Small intestine (tissue), 7 donors: ENCODE measurements around the gene ENTPD5. TPM values are rescaled to one million over a fixed set of nuclear protein-coding genes. Genes with fewer than 3 reads are reported as not detected.
"Not testable (repeated sequence)": the region's sequence is repeated elsewhere in the genome, so short reads cannot be mapped to it uniquely, and the experiment has no call there.

Experiments used
- DNase-seq, 2 donors: peaks; one replicate each; pipeline versions ENCODE4 v3.0.0 to v3.0.0-alpha.2; 2013
- FAIRE-seq: peaks from 2 replicates; lab custom pipeline; 2012; peaks lifted over from hg19 to GRCh38; lab: Jason Lieb, UNC
- H3K27ac ChIP-seq, 3 donors: one replicate each; pipeline ENCODE4 v1.5.1; 2013; ENCODE audit warnings: low read length in 2 of 3, mild to moderate bottlenecking in 2 of 3, control low read depth in 1 of 3, inconsistent platforms in 1 of 3, low read depth in 1 of 3, moderate library complexity in 1 of 3
- H3K27me3 ChIP-seq, 3 donors: one replicate each; pipeline ENCODE4 v1.6.1; 2013; ENCODE audit warnings: low read length in 3 of 3, inconsistent platforms in 1 of 3; ENCODE audit not compliant: control insufficient read depth in 3 of 3, insufficient read depth in 3 of 3
- H3K36me3 ChIP-seq, 3 donors: one replicate each; pipeline ENCODE4 v1.6.1; 2013; ENCODE audit warnings: low read length in 3 of 3, inconsistent platforms in 1 of 3, low read depth in 1 of 3, mild to moderate bottlenecking in 1 of 3, moderate library complexity in 1 of 3; ENCODE audit not compliant: control insufficient read depth in 3 of 3, insufficient read depth in 2 of 3
- H3K4me1 ChIP-seq, 3 donors: one replicate each; pipeline ENCODE4 v1.6.1; 2013; ENCODE audit warnings: low read length in 2 of 3, inconsistent platforms in 1 of 3, low read depth in 1 of 3, mild to moderate bottlenecking in 1 of 3, moderate library complexity in 1 of 3; ENCODE audit not compliant: control insufficient read depth in 3 of 3, insufficient read depth in 2 of 3
- H3K4me3 ChIP-seq, 3 donors: one replicate each; pipeline ENCODE4 v1.5.1; 2013; ENCODE audit warnings: low read length in 3 of 3, control low read depth in 1 of 3, inconsistent platforms in 1 of 3, low read depth in 1 of 3, mild to moderate bottlenecking in 1 of 3, moderate library complexity in 1 of 3
- H3K9me3 ChIP-seq, 2 donors: one replicate each; pipeline ENCODE4 v1.6.1; 2013; ENCODE audit warnings: low read depth in 1 of 2, low read length in 1 of 2; ENCODE audit not compliant: control insufficient read depth in 2 of 2, insufficient read depth in 1 of 2
- WGBS, 3 donors: extraction: QIAGEN DNeasy Blood & Tissue Kit; methylation state at CpG; one replicate each; pipeline ENCODE4 v1.1.7; 2013; 5-methylcytosine and 5-hydroxymethylcytosine counted together
- polyA plus RNA-seq, 4 donors: library from polyadenylated mRNA; stranded (reverse) in 3 of 4; unstranded in 1 of 4; fragments of 200-250 nt in 3 of 4; fragments of 120-200 nt in 1 of 4; gene quantifications; one replicate each; pipeline versions ENCODE4 v1.2.1 to v1.2.3, GENCODE V29; 2013
- donor health status: healthy with polysubstance abuse.
- donor health status: control.
- donor health status: control.
- donor health status: Bipolar disorder and iron deficiency.
- donor health status: healthy.

Gene ENTPD5
- polyA plus RNA-seq, 4 donors, result 17.4 to 85.8 (median 31.1) TPM

- DNase-seq (peak in 1 of 2 donors; percentile 60), FAIRE-seq (no peak)
- Histone ChIP-seq H3K27me3 (no peaks in the 10 kb centered on the region), H3K36me3 (no peaks in the 10 kb centered on the region), H3K27ac (peak overlapping the region; percentile 97 to 100 (median 97)), H3K9me3 (no peaks in the 10 kb centered on the region), H3K4me1 (peaks cover 3 to 9% (median 4%) of the 10 kb centered on the region in 3 donors), H3K4me3 (peak overlapping the region; percentile 69 to 88 (median 85))
- whole genome bisulfite sequencing, 3 donors, result 1 to 6% (median 1%) methylated on average over 8 of the region's 8 CpGs
These were observed 908 bp downstream of the ENTPD5 start for GRCh38 chr14:74018174-74018585.

GRCh38 chr14:74015963-74016362 is 3.1 kb downstream of the ENTPD5 start:
- Histone ChIP-seq H3K27me3 (no peaks in the 10 kb centered on the region), H3K4me3 (no peak overlapping the region), H3K36me3 (peaks cover 0 to 5% (median 2%) of the 10 kb centered on the region in 3 donors), H3K9me3 (no peaks in the 10 kb centered on the region), H3K27ac (no peak overlapping the region), H3K4me1 (peaks cover 3 to 9% (median 4%) of the 10 kb centered on the region in 3 donors)
- FAIRE-seq (no peak), DNase-seq (no peak)

- H3K27me3 ChIP-seq, result no peaks in the 10 kb centered on the region
- H3K36me3 ChIP-seq, result peaks cover 0 to 7% (median 2%) of the 10 kb centered on the region in 3 donors
- FAIRE-seq (no peak), DNase-seq (no peak)
- H3K4me3 ChIP-seq, result no peak overlapping the region
- H3K9me3 ChIP-seq, result no peaks in the 10 kb centered on the region
- H3K27ac ChIP-seq, result no peak overlapping the region
- H3K4me1 ChIP-seq, result peaks cover 3 to 9% (median 4%) of the 10 kb centered on the region in 3 donors
- WGBS, 3 donors, result 78 to 89% (median 82%) methylated on average over 3 of the region's 3 CpGs
These were observed 3.9 kb downstream of the ENTPD5 start for GRCh38 chr14:74015176-74015575.

DNA sequence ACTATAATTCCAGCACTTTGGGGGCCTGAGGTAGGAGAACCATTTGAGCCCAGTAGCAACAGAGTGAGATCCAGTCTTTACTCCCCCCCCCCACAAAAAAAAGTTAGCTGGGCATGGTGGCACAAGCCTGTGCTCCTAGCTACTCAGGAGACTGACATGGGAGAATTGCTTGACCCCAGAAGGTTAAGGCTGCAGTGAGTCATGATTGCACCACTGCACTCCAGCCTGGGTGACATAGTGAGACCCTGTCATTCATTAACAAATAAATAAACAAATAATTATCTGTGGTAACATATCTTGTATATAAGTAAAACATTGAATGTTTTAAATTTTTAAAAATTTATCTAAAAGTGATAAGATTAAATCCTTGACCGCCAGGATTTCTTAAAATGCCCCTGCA is 4.8 kb downstream of the ENTPD5 start:
- peaks cover 0 to 14% (median 2%) of the 10 kb centered on the region in 3 donors for H3K36me3 ChIP-seq
- H3K9me3 ChIP-seq, result no peaks in the 10 kb centered on the region
- peaks cover 0 to 9% (median 4%) of the 10 kb centered on the region in 3 donors for H3K4me1 ChIP-seq
- peak overlapping the region in 1 of 3 donors; percentile 37 for H3K27ac ChIP-seq
- 24 to 81% (median 58%) methylated on average over 1 of the region's 1 CpG for WGBS, 3 donors
- H3K27me3 ChIP-seq, result no peaks in the 10 kb centered on the region
- no peak overlapping the region for H3K4me3 ChIP-seq
- DNase-seq (peak; percentile 38 to 67), FAIRE-seq (no peak)

GRCh38 chr14:74008843-74009499 is 10.1 kb downstream of the ENTPD5 start:
- Histone ChIP-seq H3K4me3 (no peak overlapping the region), H3K4me1 (peaks cover 0 to 2% (median under 1%) of the 10 kb centered on the region in 3 donors), H3K9me3 (no peaks in the 10 kb centered on the region), H3K27ac (no peak overlapping the region), H3K36me3 (peaks cover 3 to 38% (median 7%) of the 10 kb centered on the region in 3 donors), H3K27me3 (no peaks in the 10 kb centered on the region)
- FAIRE-seq (no peak), DNase-seq (no peak)
- 25 to 62% (median 41%) methylated on average over 2 of the region's 2 CpGs for WGBS, 3 donors

- H3K4me1 ChIP-seq, H3K9me3 ChIP-seq, DNase-seq, H3K4me3 ChIP-seq, H3K27ac ChIP-seq, FAIRE-seq, H3K27me3 ChIP-seq: not testable (repeated sequence)
- H3K36me3 ChIP-seq, result peaks cover 3 to 44% (median 8%) of the 10 kb centered on the region in 3 donors
- 98 to 100% (median 98%) methylated on average over 3 of the region's 3 CpGs for WGBS, 3 donors
These were observed 13.4 kb downstream of the ENTPD5 start for GRCh38 chr14:74005664-74006063.

DNA sequence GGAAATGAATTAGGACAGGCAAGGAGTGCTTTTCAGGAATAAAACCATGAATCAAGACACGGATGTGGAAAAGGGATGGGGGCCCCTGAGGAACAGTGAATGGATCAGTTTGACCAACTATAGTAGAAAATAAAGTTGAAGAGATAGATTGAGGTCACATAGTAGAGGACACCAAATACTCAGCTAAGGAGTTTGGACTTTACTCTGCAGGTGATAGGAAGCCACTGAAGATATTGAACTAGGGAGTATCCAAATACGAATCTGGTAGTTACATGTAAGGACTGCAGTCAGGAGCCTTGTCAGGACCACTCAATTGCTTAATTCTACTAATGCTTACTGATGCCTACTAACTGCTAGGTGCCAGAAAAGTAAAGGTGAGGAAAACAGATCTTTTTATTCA is 20.4 kb downstream of the ENTPD5 start:
- Histone ChIP-seq H3K36me3 (peaks cover 0 to 17% (median 1%) of the 10 kb centered on the region in 3 donors), H3K27ac (peak overlapping the region; percentile 37 to 92 (median 86)), H3K27me3 (no peaks in the 10 kb centered on the region), H3K9me3 (no peaks in the 10 kb centered on the region), H3K4me3 (no peak overlapping the region), H3K4me1 (peaks cover 6 to 42% (median 7%) of the 10 kb centered on the region in 3 donors)
- FAIRE-seq, result no peak
- WGBS, 3 donors, result 18 to 66% (median 45%) methylated on average over 2 of the region's 2 CpGs
- DNase-seq, result peak; percentile 49 to 67

- FAIRE-seq (no peak), DNase-seq (peak; percentile 63 to 73)
- no peaks in the 10 kb centered on the region for H3K9me3 ChIP-seq
- peaks cover 0 to 14% (median 0%) of the 10 kb centered on the region in 3 donors for H3K36me3 ChIP-seq
- no peak overlapping the region for H3K4me3 ChIP-seq
- peaks cover 6 to 47% (median 7%) of the 10 kb centered on the region in 3 donors for H3K4me1 ChIP-seq
- 21 to 61% (median 45%) methylated on average over 7 of the region's 7 CpGs for WGBS, 3 donors
- H3K27me3 ChIP-seq, result no peaks in the 10 kb centered on the region
- peak overlapping the region; percentile 86 to 92 (median 88) for H3K27ac ChIP-seq
These were observed 21.1 kb downstream of the ENTPD5 start for GRCh38 chr14:73997944-73998447.
